Neutrophil (primary cell): ENCODE data around the gene ETHE1.

ENCODE experiments used
- H3K27ac ChIP-seq: fragments of 200-600 bp; sonication (generic); 2 replicates; pipeline ENCODE4 v1.5.1; 2016; ENCODE audit warnings: mild to moderate bottlenecking, moderate library complexity
- H3K27me3 ChIP-seq: fragments of 200-600 bp; sonication (generic); 2 replicates; pipeline ENCODE4 v1.6.0; 2016; ENCODE audit warnings: mild to moderate bottlenecking
- H3K36me3 ChIP-seq: fragments of 200-600 bp; sonication (generic); 2 replicates; pipeline ENCODE4 v1.5.1; 2017
- H3K4me1 ChIP-seq, 2 experiments: fragments of 200-600 bp in 1 of 2; sonication (generic) in 1 of 2; 1 replicate in 1 of 2; 2 replicates in 1 of 2; pipeline versions ENCODE4 v1.5.1 to v1.6.1; 2013 to 2016; ENCODE audit warnings: low read depth in 1 of 2, low read length in 1 of 2, mild to moderate bottlenecking in 1 of 2, moderate library complexity in 1 of 2; ENCODE audit not compliant: control insufficient read depth in 1 of 2, insufficient read depth in 1 of 2
- H3K4me3 ChIP-seq, 2 experiments: fragments of 200-600 bp in 1 of 2; sonication (generic) in 1 of 2; 1 replicate in 1 of 2; 2 replicates in 1 of 2; pipeline ENCODE4 v1.5.1; 2013 to 2016; ENCODE audit warnings: low read depth in 1 of 2, low read length in 1 of 2, mild to moderate bottlenecking in 1 of 2, moderate library complexity in 1 of 2
- H3K9me3 ChIP-seq: fragments of 200-600 bp; sonication (generic); 2 replicates; pipeline ENCODE4 v1.5.1; 2016
- CTCF ChIP-seq: fragments of 200-600 bp; sonication (generic); IDR thresholded peaks from 2 replicates; pipeline ENCODE4 v1.5.1; 2016; ENCODE audit warnings: antibody characterized with exemption

Gene ETHE1

GRCh38 chr19:43461303-43461702, 65.7 kb downstream of the ETHE1 start:
- H3K27me3 ChIP-seq: peaks cover 61% of the 10 kb centered on the region
- H3K27ac ChIP-seq: no peak overlapping the region
- H3K4me3 ChIP-seq: no peak overlapping the region
- no peak for TF ChIP-seq CTCF
- H3K36me3 ChIP-seq: no peaks in the 10 kb centered on the region
- peaks cover 24 to 28% of the 10 kb centered on the region in 2 experiments for H3K4me1 ChIP-seq
- H3K9me3 ChIP-seq: no peaks in the 10 kb centered on the region

- Histone ChIP-seq H3K27ac (no peak overlapping the region), H3K4me3 (no peak overlapping the region), H3K27me3 (peaks cover 53% of the 10 kb centered on the region)
Measured at GRCh38 chr19:43460362-43461016, 66.5 kb downstream of the ETHE1 start.

GRCh38 chr19:43457809-43458208, 69.2 kb downstream of the ETHE1 start:
- H3K27ac ChIP-seq: no peak overlapping the region
- H3K4me1 ChIP-seq: peaks cover 12 to 17% of the 10 kb centered on the region in 2 experiments
- H3K36me3 ChIP-seq: no peaks in the 10 kb centered on the region
- TF ChIP-seq CTCF: no peak
- no peak overlapping the region for H3K4me3 ChIP-seq
- H3K27me3 ChIP-seq: peaks cover 35% of the 10 kb centered on the region
- no peaks in the 10 kb centered on the region for H3K9me3 ChIP-seq

More at GRCh38 chr19:43460362-43461016, 66.5 kb downstream of the ETHE1 start:
- Histone ChIP-seq H3K4me1 (peaks cover 30 to 31% of the 10 kb centered on the region in 2 experiments), H3K9me3 (no peaks in the 10 kb centered on the region), H3K36me3 (no peaks in the 10 kb centered on the region)
- no peak for TF ChIP-seq CTCF
